Right lobe of liver (tissue), 6 donors: ENCODE data around the gene CTSA. TPM values are rescaled to one million over a fixed set of nuclear protein-coding genes. Genes with fewer than 3 reads are reported as not detected.

Experiments
- ATAC-seq, 4 donors: fragments of 200-7000 bp; cut with Tn5 transposase; one replicate each; pipeline ENCODE4 v1.9.1; 2020; ENCODE audit warnings: mild to moderate bottlenecking in 4 of 4, moderate library complexity in 4 of 4
- DNase-seq, 3 donors: peaks; one replicate each; pipeline ENCODE4 v3.0.0-alpha.2; 2020
- H3K27ac ChIP-seq, 3 donors: fragments of 200-600 bp; one replicate each; pipeline ENCODE4 v1.8.0; 2022
- H3K27me3 ChIP-seq, 2 donors: fragments of 200-600 bp; one replicate each; pipeline ENCODE4 v1.8.0; 2022
- H3K36me3 ChIP-seq, 4 donors: fragments of 200-600 bp; sonication (generic) in 1 of 4; one replicate each; pipeline versions ENCODE4 v1.5.1 to v1.8.0; 2017 to 2022; ENCODE audit warnings: control low read depth in 1 of 4
- H3K4me1 ChIP-seq, 4 donors: fragments of 200-600 bp; sonication (generic) in 1 of 4; one replicate each; pipeline versions ENCODE4 v1.5.1 to v1.8.0; 2017 to 2022; ENCODE audit warnings: control low read depth in 1 of 4
- H3K4me3 ChIP-seq, 3 donors: fragments of 200-600 bp; one replicate each; pipeline ENCODE4 v1.8.0; 2022
- H3K9me3 ChIP-seq, 4 donors: fragments of 200-600 bp; sonication (generic) in 1 of 4; one replicate each; pipeline versions ENCODE4 v1.5.1 to v1.8.0; 2017 to 2022; ENCODE audit warnings: control low read depth in 1 of 4
- POLR2A ChIP-seq: fragments of 450-650 bp; IDR thresholded peaks from one replicate; pipeline ENCODE4 v1.6.1; 2017; ENCODE audit warnings: antibody characterized with exemption, mild to moderate bottlenecking
- WGBS: methylation state at CpG from one replicate; pipeline ENCODE4 v1.1.6; 2018; ENCODE audit warnings: low coverage, low lambda C conversion rate; ENCODE audit not compliant: insufficient coverage; ENCODE audit errors: missing lambda C conversion rate; 5-methylcytosine and 5-hydroxymethylcytosine counted together
- intact Hi-C, 2 donors: fragments of 100-400 bp; cut with DNase I; formaldehyde crosslinking; loops; one replicate each; pipeline versions ENCODE4 v1.11.2 to v1.14.1; 2022
- total RNA-seq, 6 experiments: library from RNA; depleted of rRNA in 2 of 6; stranded (reverse); fragments of >200 nt in 2 of 6; fragmentation: NEBNext Ultra II Directional in 3 of 6; extraction: Animal tissue kit (Norgen Biotek cat#: 25700) in 3 of 6; gene quantifications; one replicate each; pipeline versions ENCODE4 v1.1.0 to v1.2.4, GENCODE V29; 2016 to 2023
- TF ChIP-seq, protein P1 (sequence below), 4 donors: fragments of 200-600 bp in 3 of 4; fragments of 450-650 bp in 1 of 4; IDR thresholded peaks; one replicate each; pipeline versions ENCODE4 v1.5.1 to v1.8.0; 2016 to 2022; ENCODE audit warnings: antibody characterized with exemption in 4 of 4, mild to moderate bottlenecking in 2 of 4
- donor health status: DM: no; HTN: yes; CAD: no.
- donor health status: DM: no; HTN: no; CAD: no.
- donor health status: DM: no; HTN: no; CAD: no.
- donor health status: DM: no; HTN: yes; CAD: no.
- donor health status: DM: no; HTN: yes; CAD: no.

CTSA gene
- total RNA-seq, 6 experiments from 2014 or later, result 54.4 to 194 (median 134) TPM

DNA sequence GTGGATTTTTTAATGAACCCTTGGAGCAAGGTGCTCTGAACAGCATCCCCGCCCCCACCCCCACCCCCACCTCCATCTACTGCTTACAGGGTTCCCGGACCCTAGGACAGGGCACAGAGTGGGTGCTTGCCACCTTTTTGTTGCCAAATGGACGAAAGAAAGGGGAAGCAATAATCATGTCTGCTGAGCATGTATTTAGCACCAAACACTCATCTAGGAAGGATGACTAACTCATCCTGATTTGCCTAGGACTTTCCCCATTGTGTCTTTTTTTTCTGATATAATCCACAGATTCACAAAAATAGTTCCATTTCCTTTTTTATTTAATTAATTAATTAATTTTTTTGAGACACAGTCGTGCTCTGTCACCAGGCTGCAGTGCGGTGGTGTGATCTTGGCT, 22.0 kb downstream of the CTSA start:
- Histone ChIP-seq H3K27ac (no peak overlapping the region), H3K4me3 (no peak overlapping the region), H3K9me3 (no peaks in the 10 kb centered on the region), H3K27me3 (no peaks in the 10 kb centered on the region), H3K36me3 (no peaks in the 10 kb centered on the region), H3K4me1 (peaks cover 0 to 2% (median 0%) of the 10 kb centered on the region in 4 donors)
- TF ChIP-seq, protein P1, sequence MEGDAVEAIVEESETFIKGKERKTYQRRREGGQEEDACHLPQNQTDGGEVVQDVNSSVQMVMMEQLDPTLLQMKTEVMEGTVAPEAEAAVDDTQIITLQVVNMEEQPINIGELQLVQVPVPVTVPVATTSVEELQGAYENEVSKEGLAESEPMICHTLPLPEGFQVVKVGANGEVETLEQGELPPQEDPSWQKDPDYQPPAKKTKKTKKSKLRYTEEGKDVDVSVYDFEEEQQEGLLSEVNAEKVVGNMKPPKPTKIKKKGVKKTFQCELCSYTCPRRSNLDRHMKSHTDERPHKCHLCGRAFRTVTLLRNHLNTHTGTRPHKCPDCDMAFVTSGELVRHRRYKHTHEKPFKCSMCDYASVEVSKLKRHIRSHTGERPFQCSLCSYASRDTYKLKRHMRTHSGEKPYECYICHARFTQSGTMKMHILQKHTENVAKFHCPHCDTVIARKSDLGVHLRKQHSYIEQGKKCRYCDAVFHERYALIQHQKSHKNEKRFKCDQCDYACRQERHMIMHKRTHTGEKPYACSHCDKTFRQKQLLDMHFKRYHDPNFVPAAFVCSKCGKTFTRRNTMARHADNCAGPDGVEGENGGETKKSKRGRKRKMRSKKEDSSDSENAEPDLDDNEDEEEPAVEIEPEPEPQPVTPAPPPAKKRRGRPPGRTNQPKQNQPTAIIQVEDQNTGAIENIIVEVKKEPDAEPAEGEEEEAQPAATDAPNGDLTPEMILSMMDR (IDR thresholded peaks at IDR 0.05), result no peak
- no peak for TF ChIP-seq POLR2A
- 34% methylated on average over 5 of the region's 5 CpGs for WGBS
- intact Hi-C loops, result no loop called here
- ATAC-seq, result peak in 1 of 4 donors; percentile 2
- no peak for DNase-seq

DNA sequence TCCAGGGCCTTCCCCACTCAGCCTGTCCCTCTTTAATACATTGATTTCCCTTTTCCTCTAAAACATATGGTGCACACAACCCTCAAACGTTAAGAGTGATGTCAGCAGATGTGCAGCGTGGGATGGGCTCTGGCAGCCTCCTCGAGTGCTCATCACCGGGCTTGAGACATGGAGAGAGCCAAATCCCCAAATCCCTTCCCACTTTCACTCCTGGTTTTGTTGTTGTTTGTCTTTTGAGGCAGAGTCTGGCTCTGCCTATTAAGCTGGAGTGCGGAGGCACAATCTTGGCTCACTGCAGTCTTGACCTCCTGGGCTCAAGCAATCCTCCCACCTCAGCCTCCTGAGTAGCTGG, 26.6 kb downstream of the CTSA start:
- 62% methylated on average over 5 of the region's 5 CpGs for WGBS
- intact Hi-C loops, result no loop called here
- no peak for ATAC-seq
- no peak for TF ChIP-seq POLR2A
- TF ChIP-seq, protein P1 (IDR thresholded peaks at IDR 0.05), result no peak
- no peaks in the 10 kb centered on the region for H3K36me3 ChIP-seq
- H3K4me3 ChIP-seq, result no peak overlapping the region
- no peaks in the 10 kb centered on the region for H3K27me3 ChIP-seq
- no peak for DNase-seq
- peaks cover 0 to 4% (median 0%) of the 10 kb centered on the region in 4 donors for H3K4me1 ChIP-seq
- peak overlapping the region in 1 of 3 donors; percentile 35 for H3K27ac ChIP-seq
- no peaks in the 10 kb centered on the region for H3K9me3 ChIP-seq

DNA sequence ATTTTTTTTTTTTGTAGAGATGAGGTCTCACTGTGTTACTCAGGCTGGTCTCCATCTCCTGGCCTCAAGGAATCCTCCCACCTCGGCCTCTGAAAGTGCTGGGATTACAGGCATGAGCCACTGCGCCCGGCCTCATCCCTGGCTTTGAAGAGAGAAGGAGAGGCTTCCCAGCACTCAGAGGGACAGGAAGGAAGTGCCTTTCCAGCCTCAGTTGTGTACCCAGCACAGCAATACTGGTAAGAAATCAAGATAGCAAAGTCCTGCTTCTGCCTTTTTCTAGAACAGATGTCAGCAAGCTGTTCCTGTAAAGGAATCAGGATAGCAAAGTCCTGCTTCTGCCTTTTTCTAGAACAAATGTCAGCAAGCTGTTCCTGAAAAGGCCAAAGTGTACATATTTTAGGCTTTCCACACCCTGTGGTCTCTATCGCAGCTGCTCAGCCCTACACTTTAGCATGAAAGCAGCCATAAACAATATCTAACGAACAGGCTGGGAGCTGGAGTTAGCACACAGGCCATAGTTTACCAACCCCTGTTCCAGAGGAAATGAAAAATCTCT, 27.1 kb downstream of the CTSA start:
- H3K27ac ChIP-seq, result peak overlapping the region; percentile 19 to 40 (median 35)
- no peaks in the 10 kb centered on the region for H3K36me3 ChIP-seq
- no peak overlapping the region for H3K4me3 ChIP-seq
- peaks cover 0 to 4% (median 0%) of the 10 kb centered on the region in 4 donors for H3K4me1 ChIP-seq
- no peaks in the 10 kb centered on the region for H3K27me3 ChIP-seq
- 77% methylated on average over 2 of the region's 5 CpGs for WGBS
- DNase-seq (no peak), ATAC-seq (peak; percentile 38 to 61 (median 42))
- H3K9me3 ChIP-seq, result no peaks in the 10 kb centered on the region
- intact Hi-C loops, result no loop called here
- no peak for TF ChIP-seq POLR2A
- TF ChIP-seq, protein P1 (IDR thresholded peaks at IDR 0.05), result no peak

DNA sequence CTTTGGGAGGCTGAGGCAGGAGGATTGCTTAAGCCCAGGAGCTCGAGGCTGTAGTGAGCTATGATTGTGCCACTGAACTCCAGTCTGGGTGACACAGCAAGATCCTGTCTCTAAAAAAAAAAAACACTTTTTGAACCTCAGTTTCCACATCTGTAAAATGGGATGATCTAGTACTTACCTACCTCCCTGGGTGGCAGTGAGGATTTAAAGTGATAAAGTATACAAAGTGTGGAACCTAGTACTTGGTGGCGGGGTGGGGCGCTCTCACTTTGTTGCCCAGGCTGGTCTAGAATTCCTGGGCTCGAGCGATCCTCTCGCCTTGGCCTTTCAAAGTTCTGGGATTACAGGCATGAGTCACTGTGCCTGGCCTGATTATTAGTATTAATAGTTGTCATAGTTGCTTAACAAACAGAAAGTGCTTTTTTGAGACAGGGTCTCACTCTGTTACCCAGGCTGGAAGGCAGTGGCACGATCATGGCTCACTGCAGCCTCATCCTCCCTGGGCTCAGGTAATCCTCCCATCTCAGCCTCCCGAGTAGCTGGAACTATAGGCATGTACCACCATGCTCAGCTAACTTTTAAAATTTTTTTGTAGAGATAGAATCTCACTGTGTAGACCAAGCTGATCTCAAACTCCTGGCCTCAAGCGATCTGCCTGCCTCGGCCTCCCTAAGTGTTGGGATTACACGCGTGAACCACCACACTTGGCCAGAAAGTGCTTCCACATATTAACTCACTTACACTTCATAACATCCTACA, 27.8 kb downstream of the CTSA start:
- H3K4me1 ChIP-seq, result peaks cover 0 to 8% (median 2%) of the 10 kb centered on the region in 4 donors
- no peaks in the 10 kb centered on the region for H3K27me3 ChIP-seq
- intact Hi-C loops, result no loop called here
- WGBS, result 83% methylated on average over 10 of the region's 12 CpGs
- H3K36me3 ChIP-seq, result no peaks in the 10 kb centered on the region
- H3K27ac ChIP-seq, result peak overlapping the region; percentile 20 to 40 (median 37)
- no peak overlapping the region for H3K4me3 ChIP-seq
- ATAC-seq, result no peak
- TF ChIP-seq POLR2A, result no peak
- TF ChIP-seq, protein P1 (IDR thresholded peaks at IDR 0.05), result no peak
- no peak for DNase-seq
- H3K9me3 ChIP-seq, result no peaks in the 10 kb centered on the region
